ENCODE measurements around the gene RCL1.

RCL1 gene

DNA sequence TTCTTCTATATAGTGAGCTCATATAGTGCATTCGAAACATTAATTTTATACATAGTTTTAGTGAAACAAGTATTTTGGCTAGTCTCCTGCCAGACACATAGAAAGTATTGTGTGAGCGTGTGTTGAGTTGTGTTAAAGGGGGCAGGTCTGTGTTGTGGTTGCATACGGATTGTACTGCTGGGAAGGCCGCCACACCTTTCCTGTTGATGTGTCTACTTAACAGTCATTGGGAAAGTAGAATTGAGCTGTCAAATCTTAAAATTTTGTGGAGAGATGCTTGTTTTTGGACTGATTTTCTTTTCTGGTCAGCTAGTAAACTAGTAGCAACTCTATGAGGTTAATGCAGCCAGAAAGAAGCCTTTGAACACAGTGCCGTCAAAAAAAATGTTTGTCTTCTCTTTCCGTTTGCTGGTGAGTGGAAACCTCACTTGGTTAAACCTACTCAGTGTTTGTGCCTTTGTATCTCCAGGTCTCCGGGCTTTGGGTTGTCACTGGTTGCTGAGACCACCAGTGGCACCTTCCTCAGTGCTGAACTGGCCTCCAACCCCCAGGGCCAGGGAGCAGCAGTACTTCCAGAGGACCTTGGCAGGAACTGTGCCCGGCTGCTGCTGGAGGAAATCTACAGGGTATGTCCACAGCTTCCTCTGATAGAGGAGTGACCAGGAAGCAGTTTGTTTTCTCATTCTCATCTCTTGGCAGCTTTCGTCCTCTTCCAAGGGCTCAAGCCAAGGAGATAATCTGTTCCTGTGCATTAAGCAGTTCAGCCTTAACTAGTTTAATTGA lies 51.5 kb downstream of the RCL1 start:
- no peak for FAIRE-seq

DNA sequence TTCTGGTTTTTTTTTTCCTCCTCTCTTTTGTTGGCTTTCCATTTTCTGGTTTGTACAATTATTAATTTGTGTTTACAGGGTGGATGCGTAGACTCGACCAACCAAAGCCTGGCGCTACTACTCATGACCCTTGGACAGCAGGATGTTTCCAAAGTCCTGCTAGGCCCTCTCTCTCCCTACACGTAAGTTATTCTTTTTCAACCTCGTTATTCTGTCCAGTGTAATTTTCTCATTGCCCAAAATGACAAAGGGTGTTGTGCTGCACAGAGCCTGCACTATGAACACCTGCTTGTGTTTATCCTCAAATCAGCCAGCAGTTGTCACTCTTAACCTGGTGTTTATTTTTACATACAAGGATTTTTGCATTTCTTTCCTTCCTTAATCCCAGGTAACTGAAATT lies 56.6 kb downstream of the RCL1 start:
- no peak for FAIRE-seq

DNA sequence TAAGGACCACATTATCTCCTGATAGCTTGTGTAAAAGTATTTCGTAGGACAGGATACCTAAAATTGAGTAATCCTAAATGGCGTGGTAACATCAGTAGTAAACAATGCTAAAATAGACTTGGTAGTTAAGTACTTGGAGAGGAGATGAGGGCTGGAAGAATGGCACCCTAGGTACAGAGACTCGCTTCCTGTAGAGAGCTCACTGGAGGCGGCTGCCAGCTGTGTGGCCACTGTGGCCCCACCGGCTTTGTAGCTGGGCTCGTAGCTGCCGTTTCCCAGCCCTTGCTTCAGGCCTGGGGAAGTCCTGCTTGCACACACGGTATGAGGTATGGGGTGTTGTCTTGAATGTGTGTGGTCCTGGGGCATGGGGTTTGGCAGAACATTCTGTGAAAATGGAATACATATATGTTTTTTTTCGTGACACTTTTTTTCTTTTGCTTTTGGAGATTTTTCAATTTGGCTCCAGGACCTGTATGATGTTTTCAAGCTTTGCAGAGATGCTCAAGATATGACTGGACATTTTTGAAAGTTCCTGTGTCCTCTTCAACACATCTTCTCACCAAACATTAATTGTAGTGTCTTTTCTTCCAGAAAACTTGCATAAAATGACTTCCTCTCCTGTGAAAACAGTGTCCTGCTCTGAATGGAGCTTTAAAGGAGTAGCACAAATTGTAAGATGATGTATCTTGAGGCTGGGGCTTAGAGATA lies 58.0 kb downstream of the RCL1 start:
- no peak for FAIRE-seq

DNA sequence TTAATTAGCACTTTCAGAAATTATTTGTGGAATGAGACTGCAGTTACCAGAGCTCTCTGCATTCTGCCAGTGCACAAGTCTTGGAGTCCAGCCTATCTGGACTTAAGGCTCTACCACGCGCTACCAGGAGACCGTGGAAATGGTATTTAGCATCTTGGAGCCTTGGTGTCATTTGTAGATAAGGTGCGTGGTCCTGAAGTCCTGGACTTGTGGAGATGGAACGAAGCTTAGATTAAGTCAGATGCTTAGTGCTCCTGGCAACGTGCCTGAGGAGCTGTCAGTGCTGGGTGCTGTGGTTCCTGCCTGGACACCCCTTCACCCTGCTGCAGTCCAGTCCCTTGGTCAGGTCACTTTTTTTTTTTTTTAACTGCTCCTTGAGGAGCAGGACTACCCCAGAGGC lies 59.7 kb downstream of the RCL1 start:
- FAIRE-seq = no peak

DNA sequence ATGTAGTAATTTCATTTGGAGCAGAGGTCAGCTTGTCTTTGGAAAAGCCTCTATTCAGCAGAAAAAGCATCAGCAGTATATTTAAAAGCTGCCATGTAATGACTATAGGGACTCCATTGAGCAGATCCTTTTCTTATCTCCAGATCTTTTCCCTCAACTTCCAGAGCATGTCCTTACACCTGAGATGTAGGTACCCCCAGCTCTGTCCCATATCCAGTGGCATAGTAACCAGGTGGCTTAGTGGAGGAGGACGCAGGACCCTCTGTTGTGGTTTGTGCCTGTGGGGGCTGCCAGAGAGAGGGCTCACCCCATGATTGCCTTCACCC lies 61.5 kb downstream of the RCL1 start:
- FAIRE-seq = no peak

DNA sequence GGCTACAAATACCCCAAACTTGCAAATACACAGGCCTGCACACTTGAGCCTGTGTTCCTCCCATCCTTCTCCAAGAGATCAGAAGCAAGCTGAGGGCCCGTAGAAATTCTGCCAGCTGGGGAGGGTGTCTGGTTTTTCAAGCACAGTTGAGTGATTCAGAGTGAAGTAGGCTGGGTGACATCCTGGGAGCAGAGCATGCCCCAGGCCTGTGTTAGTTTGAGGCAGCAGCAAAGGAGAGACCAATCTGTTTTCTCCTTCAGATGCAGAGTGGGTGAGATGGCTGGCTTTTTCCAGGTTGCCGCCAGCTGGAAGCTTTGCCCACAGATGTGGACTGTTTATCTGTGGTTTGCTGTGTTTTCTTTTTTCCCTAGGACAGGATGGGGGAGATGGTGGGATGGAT lies 63.1 kb downstream of the RCL1 start:
- FAIRE-seq = no peak

DNA sequence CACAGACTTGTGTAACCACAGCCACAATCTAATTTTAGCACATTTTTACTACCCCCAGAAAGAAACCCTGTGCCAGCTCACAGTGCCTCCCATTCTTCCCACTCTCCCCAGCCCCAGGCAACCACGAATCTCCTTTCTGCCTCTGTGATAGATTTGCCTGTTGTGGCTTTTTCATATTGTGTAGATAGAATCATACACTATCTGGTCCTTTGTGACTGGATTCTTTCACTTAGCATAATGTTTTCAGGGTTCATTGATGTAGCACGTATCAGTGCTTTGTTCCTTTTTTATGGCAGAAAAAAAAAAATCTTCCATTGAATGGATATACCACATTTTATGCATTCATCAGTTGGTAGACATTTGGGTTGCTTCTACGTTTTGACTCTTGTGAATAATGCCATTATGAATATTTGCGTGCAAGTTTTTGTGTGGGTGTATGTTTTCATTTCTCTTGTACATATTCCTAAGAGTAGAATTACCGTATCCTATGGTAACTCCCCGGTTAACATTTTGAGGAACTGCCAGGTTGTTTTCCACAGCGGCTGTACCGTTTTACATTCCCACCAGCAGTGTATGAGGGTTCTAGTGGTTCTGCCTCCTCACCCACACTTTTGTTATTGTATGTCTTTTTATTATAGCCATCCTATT lies 64.5 kb downstream of the RCL1 start:
- FAIRE-seq = no peak

DNA sequence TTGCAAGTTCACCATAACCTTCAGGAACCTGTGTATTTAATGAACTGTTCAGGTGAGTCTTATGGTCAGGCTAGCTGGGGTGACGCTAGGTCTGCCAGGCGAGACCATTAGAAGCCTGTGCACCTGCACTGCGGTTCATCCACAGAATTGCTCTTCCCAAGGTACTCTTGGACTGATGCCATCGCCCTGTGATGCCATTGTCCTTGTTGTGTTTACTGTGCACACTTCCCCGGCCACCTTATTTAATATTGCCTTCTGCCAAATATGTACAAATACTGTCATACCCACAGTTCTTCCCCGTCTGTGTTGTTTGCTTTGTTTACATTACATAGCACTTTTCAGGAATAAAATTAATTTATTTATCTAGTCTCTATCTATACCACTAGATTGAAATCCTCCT lies 66.3 kb downstream of the RCL1 start:
- no peak for FAIRE-seq

DNA sequence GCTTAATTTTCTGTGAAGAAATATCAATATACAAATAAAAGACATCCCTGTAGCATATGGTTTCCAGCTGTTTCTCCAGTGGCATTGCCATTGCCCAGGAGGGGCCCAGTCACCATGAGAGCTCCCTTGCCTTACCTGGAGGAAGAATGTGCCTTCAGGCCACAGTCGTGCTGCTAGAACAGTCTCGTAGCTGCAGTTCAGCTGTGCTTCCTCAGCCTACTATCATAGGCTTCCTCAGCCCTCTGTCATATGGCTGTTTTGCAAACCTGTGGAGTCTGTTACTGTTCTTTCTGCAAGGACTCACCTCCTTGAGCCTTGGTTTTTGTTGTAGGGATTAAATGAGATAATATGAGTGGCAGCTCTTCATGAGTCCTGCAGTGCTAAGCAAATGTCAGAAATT lies 67.6 kb downstream of the RCL1 start:
- FAIRE-seq = no peak

DNA sequence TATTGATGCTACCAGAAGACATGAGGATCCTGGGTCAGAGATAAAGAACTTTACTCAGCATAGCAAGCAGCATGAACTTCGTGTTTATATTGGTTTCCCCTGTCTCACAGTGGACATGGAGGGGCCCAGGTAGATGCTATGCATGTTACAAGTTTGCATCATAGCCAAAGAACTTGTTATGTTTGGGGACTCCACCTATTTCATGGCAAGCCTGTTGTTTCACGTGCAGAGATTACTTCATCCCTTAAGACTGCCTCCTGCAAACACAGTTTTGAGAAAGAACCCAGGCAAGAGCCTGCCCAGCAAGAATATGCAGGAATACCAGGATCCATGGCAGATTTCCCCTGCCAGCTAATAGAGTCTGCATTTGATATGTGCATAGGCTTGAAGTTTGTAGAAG lies 68.4 kb downstream of the RCL1 start:
- FAIRE-seq = no peak

DNA sequence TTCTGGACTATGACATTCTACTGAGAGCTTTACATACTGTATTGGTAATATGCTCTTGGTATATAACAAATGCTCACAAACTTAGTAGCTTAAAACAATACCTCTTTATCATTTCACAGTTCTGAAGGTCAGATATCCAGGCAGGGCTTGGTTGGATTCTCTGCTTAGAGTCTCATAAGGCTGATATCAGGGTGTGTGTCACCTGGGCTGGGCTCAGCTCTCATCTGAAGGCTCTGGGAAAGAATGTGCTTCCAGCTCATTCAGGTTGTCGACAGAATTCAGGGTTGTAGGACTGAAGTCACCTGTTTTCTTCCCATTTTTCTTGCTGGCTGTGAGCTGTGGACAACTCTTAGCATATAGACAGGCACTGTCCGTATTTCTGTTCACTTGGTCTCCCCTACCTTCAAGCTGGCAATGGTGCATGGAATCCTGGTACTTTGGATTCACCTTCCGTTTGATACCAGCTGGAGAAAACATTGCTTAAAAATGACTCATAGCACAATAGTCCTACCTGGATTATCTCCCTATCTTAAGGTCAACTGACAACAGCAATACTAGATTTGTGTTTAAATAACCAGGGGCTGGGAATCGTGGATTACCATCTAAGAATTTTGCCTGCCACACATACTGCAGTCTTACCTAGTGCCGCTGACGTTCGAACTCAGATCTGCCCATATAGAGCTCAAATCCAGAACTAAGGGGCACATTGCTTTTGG lies 69.2 kb downstream of the RCL1 start:
- FAIRE-seq = no peak

DNA sequence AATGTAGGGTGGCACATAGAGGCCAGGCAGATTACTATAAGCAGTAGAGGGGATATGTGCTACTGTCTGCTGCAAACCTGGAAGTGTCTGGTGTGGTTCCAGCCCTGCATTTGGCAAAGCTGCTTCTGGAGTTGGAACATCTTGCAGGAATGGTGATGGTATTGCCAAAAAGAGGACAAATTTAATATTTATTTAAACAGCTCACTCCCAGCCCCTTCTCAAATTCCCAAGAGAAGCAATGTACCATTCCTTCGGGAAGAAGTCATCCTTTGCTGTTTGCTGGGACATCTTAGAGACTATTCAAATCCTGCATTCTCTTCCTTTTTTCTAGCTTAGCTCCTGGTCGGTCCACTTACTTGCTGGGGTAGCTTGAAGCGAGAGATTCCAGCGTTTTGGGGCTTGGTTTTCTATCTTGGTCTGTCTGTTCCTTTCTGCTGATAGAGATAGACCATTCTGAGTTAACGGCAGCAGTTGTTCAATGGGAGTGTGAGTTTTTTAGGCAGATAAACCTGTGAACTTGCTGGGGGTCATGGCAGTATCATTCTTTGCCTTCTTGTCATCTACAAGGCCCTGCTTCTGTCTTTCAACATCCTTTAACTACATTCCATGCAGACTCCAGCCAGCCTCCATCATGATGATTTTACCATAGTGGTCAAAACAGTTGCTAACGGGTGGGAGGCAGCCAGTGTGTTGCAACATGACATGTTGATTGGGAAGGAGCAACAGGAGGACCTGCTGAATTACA lies 69.9 kb downstream of the RCL1 start:
- no peak for FAIRE-seq

DNA sequence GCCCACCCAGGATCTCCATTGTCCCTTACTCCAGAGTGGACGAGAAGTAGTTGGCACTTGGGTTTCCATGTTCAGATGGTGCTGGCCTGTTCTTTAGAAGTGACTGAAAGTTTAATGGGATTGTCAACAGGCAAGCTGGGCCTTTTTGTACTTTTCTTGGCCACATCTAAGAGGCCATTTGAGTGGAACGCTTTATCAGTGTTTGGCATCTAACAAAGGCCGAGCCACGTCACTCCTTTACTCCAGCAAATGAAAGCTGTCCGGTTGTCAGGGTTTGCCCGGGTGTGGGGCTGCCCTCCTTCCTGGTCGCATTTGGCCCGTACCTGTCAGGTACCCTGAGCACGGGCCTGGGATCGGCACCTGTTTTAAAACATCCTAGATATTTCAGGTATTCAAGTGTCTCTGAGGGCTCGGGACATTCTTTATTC lies 71.5 kb downstream of the RCL1 start:
- FAIRE-seq = no peak

DNA sequence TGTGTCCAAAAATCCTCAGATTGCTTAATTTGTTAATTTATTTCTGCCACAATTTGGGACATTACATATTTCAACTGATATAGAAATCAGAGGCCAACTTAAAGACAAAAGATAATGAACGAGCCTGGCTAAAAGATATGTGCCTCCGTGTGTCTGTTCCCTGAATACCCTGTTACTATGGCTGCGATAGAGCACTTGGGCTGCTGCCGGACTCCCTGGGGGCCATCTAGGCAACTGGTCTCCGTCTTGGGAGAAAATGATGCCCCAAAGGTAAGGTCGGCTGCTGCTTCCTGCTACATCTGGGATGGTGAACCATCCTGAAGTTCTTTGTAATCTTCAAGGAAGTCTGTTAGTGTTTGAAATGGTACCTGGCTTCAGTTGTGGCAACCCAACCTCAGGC lies 72.0 kb downstream of the RCL1 start:
- no peak for FAIRE-seq

DNA sequence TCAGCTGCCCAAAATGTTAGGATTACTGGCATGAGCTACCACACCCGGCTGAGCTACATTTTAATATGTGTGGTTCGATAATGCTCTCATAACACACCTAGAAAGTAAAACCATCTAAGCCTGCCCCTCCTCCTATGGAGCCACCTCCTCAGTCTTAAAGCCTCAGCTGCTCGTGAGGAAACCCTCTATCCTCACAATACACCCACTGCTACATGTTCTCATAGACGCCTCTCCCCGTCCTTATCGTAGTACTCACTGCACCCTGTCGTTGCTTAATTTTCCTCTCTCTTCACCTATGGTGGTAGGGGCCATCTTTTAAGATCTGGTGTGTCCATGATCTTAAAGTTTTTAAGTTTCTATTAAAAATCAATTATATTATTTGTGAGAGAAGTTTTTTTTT lies 72.9 kb downstream of the RCL1 start:
- no peak for FAIRE-seq

DNA sequence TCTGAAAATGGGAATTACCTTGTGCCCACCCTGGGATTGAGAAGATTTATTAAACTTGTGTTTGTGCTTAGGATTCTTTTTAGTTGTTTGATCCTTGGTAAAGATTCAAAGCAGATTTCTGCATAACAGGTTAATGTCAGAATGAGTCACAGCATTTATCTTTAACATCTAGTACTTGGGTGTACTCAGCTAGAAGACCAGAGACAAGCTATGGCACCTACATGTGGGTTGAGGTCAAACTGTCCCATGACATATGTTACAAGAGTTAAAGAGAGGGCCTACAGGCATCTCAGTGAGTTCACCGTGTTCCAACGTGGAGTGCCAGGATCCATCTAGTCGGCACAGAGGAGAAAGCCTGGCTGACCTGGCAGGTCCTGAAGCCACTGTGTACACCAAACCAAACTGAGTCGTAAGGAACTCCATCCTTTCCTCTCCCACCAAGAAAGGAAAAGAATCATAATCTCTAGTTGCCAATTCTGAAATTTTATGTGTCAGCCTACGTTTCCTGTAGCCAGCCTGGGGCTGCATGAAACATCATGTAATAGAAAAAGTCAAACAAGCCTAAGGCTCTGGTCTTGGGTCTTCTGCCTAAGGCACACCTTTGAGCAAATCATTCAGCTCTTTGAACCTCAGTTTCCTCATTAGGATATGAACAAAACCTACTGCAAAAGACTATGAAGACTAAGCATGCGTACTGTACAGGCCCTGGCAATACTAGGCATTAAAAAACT lies 73.7 kb downstream of the RCL1 start:
- FAIRE-seq = no peak

DNA sequence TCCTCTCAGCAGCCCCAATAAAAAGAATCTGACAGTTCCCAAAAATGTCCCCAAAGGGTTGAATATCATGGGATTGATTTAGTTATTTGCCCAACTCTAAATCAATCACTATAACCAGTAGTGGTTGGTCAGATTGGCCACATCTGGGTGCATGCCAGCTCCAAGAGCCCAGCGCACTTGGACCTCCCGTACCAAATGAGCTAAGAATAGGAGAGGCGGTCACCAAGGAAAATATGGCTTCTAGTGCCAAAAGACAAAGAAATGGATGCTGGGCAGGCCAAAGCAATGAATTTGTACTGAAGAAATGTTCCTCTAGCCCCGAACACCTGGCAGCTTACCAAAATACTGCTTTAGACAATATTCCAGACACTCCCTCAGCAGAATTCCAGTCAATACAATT lies 80.3 kb downstream of the RCL1 start:
- no peak for FAIRE-seq

DNA sequence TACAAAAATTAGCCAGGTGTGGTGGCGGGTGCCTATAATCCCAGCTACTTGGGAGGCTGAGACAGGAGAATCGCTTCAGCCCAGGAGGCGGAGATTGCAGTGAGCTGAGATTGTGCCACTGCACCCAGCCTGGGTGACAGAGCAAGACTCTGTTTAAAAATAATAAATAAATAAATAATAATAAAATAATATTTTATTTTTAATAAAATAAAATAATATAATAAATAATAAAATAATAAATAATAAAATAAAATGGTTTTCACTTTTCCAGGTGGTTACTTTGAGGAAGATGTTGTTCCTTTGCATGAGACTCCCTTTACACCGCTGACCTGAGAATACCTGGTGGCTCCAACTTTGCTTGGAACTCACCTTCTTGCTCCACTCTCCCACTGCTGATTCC lies 82.8 kb downstream of the RCL1 start:
- no peak for FAIRE-seq

DNA sequence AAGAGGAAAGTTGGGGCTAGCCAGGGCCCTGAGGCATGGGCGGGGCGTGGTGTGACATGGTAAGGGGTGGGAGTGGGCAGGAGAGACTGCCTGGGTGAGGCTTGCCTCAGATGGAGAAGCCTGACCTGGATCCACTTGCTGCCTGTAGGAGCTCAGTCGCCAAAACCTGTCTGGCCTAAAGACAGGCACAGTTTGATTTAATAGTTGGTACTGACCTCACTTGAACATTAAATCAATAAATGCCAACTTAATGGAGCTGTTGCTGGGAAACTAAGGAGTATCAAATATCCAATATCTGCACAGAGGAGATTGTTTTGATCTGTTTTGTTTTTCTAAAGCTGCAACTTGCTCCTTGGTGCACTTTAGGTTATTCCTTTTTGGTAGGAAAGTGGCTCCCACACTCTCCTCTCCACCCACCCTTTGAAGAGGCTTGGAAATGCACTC lies 86.4 kb downstream of the RCL1 start:
- no peak for FAIRE-seq

DNA sequence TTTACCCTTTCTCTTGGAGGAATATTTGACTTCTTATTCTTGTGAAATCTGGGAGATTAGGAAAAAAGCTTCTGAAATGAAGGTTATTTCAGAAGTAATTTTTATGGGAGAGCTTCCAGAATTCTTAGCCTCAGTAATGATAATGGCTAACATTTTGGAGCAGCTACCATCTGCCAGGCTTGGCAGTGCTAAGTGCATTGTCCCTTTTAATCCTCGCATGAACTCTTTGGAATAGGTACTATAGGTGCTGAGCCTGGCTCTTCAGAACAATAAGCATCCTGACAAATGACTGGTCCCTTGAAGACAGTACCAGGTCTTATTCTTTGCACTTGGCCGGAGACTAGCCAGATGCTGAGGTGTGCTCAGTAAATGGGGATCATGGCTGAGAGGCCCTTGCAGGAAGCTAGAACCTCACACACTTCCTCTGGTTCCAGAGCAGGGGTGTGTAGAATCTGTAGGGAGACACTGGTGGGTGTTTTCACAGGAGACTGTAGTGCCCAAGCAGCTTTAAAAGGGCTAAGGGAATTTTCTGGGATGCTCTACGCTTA lies 90.7 kb downstream of the RCL1 start:
- no peak for FAIRE-seq

DNA sequence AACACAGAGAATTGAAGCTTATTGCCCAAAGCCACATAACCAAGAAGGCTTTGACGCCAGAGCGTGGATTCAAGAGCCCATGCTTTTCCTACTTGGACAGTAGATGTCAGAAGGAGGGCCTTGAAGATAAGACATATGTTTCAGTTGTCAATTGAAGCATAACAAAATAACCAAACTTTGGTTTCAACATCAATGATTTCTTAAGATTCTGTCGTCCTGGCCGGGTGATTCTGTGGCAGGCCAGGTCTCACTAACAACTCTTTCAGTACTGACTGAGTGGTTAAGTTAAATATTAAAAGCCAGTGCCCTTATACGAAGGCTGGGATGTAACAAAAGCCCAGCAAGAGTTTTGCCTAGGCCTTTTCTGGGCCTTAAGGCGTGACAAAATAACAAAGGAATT lies 94.0 kb downstream of the RCL1 start:
- FAIRE-seq = no peak

DNA sequence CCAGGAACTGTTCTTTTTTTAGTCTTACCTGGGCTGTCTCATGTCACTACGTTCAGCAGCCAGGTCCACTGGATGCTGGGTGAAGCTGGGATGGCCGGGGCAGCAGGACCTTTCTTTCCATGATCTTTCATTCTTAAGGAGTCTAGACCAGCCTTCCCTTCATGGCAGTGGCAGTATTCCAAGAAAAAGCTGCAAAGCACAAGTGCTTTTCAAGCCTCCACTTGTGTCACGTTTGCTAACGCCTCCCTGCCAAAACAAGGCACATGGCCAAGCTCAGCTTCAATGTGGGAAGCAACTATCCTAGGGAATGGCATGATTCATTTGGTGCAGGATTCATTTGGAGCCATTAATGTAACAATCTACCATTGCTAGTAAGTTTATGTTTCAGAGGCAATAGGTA lies 94.8 kb downstream of the RCL1 start:
- FAIRE-seq = no peak
